GM21390 (cell line): Measurements from ENCODE around the gene FAM209B.
"Not testable (repeated sequence)": the region's sequence is repeated elsewhere in the genome, so short reads cannot be mapped to it uniquely, and the experiment has no call there.

ENCODE experiments used
- ATAC-seq: cut with Tn5 transposase; IDR thresholded peaks from one replicate; pipeline ENCODE4 v1.9.1; 2021; ENCODE audit not compliant: unreplicated experiment

Gene FAM209B, protein sequence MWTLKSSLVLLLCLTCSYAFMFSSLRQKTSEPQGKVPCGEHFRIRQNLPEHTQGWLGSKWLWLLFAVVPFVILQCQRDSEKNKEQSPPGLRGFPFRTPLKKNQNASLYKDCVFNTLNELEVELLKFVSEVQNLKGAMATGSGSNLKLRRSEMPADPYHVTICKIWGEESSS

DNA sequence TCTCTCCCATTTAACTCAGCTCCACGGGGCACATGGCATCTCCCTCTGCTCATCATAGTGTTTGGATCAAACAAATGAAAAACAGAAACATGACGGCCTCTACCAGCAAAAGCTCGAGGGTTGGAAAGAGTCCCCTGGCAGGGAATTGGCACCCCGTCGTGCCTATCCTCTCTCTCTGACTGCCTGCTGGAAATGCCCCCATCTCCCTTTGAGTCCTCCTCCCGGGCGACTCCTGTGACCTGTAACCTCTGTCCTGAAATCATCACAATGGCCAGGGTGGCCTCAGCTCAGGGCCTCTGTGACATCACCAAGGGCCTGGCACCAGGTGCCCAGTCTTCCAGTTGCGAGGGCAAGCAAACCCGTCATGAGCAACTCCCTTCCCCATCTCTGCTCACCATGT, at the start of gene FAM209B:
Gene FAM209B, plus strand, starts transcription at position 301 of the 400 bp plus-strand sequence. Its CDS starts 96 bp downstream, at position 397.
- not testable (repeated sequence) for ATAC-seq

DNA sequence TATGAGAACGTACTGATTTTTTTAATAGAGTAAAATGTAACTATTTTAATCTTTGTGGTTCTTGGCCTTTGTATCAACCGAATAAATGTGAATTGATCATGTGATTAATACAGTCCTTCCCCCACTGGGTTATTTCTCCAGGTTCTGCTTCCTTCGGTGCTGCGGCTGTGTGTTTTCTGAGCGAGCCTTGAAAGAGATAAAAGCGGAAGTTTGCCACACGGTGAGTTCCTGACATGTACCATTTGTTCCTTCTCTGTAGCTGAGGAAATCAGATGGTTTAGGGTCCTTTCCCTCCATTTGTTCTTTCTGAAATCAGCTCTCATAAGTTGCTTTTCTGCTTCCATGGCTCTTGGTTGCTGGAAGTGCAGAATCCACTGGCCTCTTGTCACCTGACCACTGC, 49.1 kb upstream of the FAM209B start:
- ATAC-seq, result no peak

DNA sequence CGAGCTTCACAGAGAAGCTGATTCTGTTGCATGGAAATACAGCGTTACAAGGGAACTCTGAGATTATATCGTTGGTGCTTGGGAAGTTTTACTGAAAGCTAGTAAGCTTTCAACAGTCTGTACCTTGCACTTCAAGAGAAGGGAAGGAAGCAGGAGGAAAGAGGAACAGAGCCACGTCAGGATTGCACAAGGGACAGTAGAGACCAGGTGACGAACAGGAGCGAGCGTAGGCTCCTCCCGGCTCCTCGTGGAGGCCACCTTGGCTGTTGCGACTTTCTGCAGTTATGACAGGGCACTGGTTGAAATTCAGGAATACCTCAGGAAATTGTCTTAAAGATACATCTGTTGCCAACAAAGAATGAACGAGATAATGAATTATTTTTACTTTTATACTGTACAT, 45.8 kb upstream of the FAM209B start:
- ATAC-seq, result no peak

GRCh38 chr20:56488566-56488965, 44.5 kb upstream of the FAM209B start:
- ATAC-seq, result no peak

- no peak for ATAC-seq
Observed at GRCh38 chr20:56501116-56501515, 31.9 kb upstream of the FAM209B start.

DNA sequence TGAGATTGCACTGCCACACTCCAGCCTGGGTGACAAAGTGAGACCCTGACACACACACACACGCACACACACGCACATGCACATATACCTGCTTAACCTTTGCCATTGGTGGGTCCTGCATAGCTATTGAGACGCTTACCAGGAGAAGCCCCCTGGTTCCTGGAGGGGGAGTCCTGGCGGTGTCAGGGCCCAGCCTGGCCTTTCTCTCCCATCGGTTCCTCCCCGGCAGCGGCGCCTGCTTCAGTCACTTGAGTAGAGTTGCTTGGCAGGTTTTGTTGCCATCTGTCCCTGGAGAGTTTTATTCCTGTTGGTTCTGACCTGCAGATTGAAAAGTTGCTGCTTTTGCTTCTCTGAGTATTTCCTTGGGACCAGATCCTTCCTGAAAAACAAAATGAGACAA, 29.1 kb upstream of the FAM209B start:
- no peak for ATAC-seq

- no peak for ATAC-seq
Observed at GRCh38 chr20:56504373-56505005, 28.6 kb upstream of the FAM209B start.

- no peak for ATAC-seq
Observed at GRCh38 chr20:56506103-56506502, 26.9 kb upstream of the FAM209B start.

- ATAC-seq, result no peak
Observed at GRCh38 chr20:56511926-56512325, 21.1 kb upstream of the FAM209B start.

- no peak for ATAC-seq
Observed at GRCh38 chr20:56513161-56514150, 19.6 kb upstream of the FAM209B start.

DNA sequence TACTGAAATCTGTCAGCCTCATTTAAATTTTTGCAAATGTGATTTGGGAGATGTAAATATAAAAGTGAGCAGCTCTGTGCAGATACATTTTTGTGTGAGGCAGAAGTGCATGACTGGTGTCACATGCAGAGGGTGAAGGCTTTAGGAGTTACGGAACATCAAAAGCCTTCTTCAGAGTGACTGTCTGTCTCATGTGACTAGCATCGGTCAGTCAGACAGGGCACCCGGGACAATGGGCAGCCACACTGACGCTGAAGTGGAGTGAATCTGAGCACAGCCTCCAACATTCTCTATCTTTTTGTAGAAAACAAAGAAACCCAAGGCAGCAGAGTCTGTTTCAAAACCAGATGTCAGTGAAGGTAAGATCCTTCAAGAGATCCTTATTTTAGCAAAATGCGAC, 16.4 kb upstream of the FAM209B start:
- no peak for ATAC-seq

DNA sequence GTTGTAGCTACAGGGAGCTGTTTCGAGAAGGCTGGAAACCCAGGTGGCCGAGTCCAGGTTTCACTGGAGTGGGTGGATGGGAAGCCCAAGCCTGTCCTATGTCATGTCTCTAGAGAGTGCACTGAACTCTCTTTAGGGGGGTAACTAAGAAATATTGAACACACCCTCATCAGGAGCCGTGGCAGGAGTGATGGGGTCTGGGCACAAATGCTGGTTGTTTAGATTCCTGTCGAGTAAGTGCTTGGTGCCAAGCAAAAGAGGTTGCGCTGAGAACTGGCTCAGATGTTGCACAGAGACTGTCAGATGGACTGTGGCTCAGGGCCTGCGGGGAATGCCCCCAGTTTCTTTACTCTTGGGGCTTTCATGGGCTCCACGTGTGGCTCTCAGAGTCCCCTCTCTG, 15.8 kb upstream of the FAM209B start:
- ATAC-seq, result no peak

- no peak for ATAC-seq
Observed at GRCh38 chr20:56517641-56518040, 15.4 kb upstream of the FAM209B start.

- ATAC-seq, result no peak
Observed at GRCh38 chr20:56518126-56518525, 14.9 kb upstream of the FAM209B start.

GRCh38 chr20:56518721-56519398, 14.2 kb upstream of the FAM209B start:
- ATAC-seq, result no peak

GRCh38 chr20:56519551-56519950, 13.5 kb upstream of the FAM209B start:
- no peak for ATAC-seq

DNA sequence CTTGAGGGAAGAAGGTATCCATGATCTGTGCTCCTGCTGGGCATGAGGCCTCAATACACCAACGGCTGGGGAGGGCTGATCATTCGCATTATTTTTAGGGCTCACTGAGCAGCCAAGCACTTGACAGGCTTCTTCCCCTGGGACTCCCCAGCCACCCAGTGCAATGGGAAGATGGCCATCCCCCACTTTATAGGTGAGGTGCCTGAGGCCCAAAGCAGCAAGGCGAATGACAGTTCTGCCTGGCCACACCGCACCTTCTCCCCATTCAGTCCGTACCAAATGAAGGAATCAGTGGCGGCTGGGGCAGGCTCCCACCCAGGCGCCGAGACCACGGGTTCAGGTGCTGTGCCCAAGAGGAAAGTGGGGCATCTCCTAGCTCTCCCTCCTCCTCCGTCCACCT, 12.9 kb upstream of the FAM209B start:
- no peak for ATAC-seq

DNA sequence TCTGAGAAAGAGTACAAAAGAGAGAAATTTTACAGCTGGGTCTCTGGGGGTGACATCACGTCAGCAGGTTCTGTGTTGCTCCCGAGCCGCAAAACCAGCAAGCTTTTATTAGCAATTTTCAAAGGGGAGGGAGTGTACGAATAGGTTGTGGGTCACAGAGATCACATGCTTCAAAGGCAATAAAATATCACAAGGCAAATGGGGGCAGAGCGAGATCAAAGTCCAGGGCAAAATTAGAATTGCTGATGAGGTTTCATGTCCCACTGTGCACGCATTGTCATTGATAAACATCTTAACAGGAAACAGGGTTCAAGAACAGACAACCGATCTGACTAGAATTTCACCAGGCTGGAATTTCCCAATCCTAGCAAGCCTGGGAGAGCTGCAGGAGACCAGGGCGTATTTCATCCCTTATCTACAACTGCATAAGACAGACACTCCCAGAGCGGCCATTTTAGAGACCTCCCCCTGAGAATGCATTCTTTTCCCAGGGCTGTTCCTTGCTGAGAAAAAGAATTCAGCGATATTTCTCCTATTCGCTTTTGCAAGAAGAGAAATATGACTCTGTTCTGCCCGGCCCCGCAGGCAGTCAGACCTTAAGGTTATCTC, 12.2 kb upstream of the FAM209B start:
- ATAC-seq, result not testable (repeated sequence)

DNA sequence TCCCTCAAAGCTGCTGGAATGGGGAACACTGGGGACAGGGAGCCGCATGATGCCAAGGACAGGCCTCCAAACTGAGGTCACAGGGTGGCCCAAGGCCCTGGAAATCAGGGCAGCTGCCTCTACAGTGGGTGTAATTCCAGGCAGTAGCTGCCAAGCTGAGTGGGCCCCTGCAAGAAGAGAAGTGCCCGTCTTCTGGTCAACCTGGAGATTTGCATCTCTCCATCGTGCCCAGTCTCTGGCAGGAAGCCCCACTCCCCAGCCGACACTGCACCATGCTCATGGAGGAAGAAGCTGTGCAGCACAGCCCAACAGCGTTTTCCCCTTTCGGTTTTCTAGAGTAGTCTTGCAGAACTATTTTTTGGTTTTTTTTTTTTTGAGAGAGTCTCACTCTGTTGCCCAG, 10.7 kb upstream of the FAM209B start:
- no peak for ATAC-seq

DNA sequence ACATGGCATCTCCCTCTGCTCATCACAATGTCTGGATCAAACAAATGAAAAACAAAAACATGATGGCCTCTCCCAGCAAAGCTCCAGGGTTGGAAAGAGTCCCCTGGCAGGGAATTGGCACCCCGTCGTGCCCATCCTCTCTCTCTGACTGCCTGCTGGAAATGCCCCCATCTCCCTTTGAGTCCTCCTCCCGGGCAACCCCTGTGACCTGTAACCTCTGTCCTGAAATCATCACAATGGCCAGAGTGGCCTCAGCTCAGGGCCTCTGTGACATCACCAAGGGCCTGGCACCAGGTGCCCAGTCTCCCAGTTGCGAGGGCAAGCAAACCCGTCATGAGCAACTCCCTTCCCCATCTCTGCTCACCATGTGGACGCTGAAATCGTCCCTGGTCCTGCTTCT, 8.6 kb upstream of the FAM209B start, which contains the start of gene FAM209A:
Gene FAM209A, plus strand, starts transcription at position 301 of the 400 bp plus-strand sequence. Its CDS starts 65 bp downstream, at position 366.
- ATAC-seq, result not testable (repeated sequence)

DNA sequence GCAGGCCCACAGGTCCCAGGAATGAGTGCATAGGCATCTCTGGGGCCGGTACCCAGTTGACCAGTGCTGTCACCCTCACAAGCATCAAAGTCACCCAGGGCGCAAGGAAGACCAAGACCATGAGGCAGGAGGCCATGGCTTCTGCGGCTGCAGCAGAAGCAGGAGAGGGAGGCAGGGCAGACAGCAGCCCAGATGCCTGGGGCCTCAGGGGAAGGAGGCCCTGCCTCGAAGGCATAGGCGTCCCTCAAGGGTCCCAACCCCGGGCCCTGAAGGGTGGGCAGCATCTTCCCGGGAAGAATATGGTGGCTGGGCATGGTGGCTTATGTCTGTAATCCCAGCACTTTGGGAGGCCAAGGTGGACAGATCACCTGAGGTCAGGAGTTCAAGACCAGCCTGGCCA, 5.5 kb upstream of the FAM209B start:
- no peak for ATAC-seq
